GM21717 (cell line): ENCODE measurements around the gene PSME3IP1.

Experiments used
- ATAC-seq: cut with Tn5 transposase; IDR thresholded peaks from one replicate; pipeline ENCODE4 v1.9.1; 2021; ENCODE audit warnings: mild to moderate bottlenecking, moderate library complexity; ENCODE audit not compliant: unreplicated experiment

PSME3IP1 gene

DNA sequence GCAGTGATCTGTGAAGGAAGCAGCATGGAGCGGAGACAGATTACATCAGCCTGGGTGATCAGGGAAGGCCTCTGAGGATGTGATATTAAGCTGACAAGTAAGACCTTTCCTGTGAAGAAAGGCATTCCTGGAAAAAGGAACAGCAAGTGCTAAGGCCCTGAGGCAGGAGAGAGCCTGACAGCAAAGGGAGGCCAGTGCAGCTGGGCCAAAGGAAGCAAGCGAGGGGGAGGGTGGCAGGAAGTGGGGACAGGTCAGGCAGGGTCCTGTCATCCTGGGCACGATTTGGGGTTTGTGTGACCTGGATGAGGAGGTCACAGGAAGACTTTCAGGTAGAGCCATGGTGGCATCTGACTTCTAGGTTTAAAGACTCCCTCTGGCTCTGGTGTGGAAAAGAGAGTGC, 81.1 kb downstream of the PSME3IP1 start:
- no peak for ATAC-seq

DNA sequence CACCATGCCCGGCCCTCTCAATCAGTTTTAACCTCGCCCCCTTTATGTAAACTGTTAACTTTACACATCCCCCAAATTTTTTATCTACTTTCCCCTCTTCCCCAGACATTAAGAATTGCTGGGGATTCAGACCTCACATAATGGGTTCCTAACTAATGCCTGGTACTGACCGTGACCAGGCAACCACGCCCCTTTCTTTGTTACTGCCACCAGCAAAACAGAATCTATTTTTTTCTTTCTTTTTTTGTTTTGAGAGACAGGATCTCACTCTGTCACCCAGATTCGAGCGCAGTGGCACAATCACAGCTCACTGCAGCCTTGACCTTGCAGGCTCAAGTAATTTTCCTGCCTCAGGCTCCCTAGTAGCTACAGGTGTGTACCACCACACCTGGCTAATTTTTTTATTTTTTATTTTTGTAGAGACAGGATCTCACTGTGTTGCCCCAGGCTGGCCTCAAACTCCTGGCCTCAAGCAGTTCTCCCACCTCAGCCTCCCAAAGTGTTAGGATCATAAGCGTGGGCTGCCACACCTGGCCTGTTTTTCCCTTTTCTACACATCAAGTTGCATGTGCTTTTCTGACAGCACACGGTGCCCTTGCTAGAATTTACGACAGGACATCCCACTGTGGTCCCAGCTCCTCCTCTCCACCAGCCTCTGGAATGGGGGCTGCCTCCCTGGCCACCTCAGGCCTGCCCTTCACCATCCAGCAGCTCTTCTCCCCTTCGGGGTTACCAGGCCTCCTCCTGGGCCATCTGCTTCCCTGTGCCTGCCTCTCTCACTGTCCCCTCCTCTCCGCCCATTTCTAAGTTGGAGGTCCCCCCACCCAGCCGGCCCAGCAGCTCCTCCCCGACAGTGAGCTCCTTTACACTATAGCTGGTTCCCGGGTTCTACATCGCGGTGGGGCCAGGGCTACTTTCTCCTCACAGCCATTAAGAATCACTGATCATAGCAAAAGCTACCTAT, 82.7 kb downstream of the PSME3IP1 start:
- no peak for ATAC-seq
